HG02678 (cell line): Measurements from ENCODE around the gene AMZ1.
A peak's percentile ranks its signal among the peaks of the same experiment; 100 is the strongest.
"Not testable (repeated sequence)": the region's sequence is repeated elsewhere in the genome, so short reads cannot be mapped to it uniquely, and the experiment has no call there.

ENCODE experiments used
- ATAC-seq: cut with Tn5 transposase; IDR thresholded peaks from one replicate; pipeline ENCODE4 v1.9.1; 2021; ENCODE audit warnings: mild to moderate bottlenecking, moderate library complexity; ENCODE audit not compliant: unreplicated experiment

The AMZ1 gene

DNA sequence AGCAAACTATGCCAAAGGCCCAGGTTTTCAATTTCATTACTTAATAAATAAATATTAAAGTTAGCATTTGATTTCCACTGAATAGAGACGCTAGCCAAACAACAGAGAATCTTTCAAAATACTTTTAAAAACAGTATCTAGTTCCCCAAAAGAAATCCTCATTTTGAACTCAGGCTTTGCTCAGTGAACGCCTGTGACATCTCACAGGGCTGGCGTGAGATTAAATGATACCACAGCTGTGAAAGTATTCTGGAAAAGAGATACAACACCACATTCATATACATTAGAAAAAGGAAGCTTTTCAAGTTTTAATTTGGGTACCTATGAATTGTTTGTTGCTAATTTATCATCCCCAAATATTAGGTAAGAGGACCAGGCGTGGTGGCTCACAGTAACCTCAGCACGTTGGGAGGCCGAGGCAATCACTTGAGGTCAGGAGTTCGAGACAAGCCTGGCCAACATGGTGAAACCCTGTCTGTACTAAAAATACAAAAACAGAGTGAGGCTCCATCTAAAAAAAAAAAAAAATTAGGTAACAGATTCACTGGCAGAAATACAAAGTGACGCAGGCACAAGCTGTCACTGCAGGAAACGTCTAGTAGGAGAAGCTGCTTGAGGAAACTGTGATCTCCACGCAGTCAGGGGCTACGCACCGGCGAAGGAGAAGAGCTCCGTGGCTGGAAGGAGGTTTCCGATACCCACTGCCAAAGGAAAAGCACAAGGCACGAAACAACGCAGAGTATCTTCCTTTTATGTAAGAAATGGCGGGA, 50.0 kb downstream of the AMZ1 start:
- ATAC-seq: no peak

DNA sequence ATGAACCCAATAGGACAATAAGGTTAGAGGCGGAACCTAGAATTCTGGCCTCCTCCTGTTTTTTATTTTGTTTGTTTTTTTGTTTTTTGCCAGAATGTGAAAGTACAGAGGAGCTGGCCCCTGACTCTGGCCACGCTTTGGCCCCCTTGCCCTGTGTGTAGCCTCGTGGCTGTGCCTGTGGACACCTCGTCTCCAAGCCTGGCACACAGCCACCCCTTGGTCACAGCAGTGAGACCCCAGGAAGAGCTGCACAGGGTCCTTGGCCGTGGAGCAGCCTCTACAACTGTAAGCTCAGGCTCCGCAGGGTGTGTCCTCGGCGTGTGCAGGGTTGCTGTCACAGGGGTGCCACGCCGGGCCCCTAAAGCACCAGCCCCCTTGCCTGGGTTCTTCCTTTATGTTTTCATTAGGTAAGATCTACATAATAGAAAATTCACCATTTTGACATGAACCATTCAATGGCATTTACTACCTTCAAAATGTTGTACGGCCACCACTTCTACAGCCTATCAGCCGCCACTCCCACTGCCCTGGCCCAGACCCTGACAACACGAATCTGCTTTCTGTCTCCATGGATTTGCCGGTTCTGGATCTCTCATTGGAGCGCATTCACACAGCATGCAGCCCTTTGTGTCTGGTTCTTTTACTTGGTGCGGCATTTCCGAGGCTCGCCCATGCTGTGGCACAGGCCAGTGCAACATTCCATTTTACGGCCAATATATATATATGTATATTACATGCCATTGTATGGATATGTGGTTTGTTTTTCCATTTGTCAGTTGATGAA, 51.0 kb downstream of the AMZ1 start:
- no peak for ATAC-seq

DNA sequence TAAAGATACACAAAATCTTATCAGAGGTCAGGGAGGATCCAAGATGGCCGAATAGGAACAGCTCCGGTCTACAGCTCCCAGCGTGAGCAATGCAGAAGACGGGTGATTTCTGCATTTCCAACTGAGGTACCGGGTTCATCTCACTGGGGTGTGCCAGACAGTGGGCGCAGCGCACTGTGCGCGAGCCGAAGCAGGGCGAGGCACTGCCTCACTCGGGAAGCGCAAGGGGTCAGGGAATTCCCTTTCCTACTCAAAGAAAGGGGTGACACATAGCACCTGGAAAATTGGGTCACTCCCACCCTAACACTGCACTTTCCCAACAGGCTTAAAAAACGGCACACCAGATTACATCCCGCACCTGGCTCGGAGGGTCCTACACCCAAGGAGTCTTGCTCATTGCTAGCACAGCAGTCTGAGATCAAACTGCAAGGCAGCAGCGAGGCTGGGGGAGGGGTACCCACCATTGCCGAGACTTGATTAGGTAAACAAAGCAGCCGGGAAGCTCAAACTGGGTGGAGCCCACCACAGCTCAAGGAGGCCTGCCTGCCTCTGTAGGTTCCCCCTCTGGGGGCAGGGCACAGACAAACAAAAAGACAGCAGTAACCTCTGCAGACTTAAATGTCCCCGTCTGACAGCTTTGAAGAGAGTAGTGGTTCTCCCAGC, 55.7 kb downstream of the AMZ1 start:
- not testable (repeated sequence) for ATAC-seq

DNA sequence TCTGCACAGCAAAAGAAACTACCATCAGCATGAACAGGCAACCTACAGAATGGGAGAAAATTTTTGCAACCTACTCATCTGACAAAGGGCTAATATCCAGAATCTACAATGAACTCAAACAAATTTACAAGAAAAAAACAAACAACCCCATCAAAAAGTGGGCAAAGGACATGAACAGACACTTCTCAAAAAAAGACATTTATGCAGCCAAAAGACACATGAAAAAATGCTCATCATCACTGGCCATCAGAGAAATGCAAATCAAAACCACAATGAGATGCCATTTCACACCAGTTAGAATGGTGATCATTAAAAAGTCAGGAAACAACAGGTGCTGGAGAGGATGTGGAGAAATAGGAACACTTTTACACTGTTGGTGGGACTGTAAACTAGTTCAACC, 60.7 kb downstream of the AMZ1 start:
- ATAC-seq: not testable (repeated sequence)

DNA sequence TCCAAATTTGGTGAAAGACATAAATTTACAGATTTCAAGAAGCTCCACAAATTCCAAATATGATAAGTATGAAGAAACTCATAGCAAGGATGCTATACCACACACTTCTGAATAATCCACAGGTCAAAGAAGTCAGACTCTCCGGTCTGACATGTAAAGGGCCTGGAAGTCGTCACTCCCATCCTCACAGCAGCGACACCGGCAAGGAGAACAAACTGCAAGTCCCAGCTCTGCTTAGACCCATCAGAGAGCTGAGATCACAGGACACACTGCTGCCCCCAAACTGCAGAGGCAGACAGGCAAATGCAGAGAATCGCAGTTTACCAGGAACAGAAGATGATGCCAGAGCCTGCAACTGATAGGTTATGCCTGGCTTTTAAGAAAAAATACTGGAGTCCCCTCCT, 62.0 kb downstream of the AMZ1 start:
- no peak for ATAC-seq

DNA sequence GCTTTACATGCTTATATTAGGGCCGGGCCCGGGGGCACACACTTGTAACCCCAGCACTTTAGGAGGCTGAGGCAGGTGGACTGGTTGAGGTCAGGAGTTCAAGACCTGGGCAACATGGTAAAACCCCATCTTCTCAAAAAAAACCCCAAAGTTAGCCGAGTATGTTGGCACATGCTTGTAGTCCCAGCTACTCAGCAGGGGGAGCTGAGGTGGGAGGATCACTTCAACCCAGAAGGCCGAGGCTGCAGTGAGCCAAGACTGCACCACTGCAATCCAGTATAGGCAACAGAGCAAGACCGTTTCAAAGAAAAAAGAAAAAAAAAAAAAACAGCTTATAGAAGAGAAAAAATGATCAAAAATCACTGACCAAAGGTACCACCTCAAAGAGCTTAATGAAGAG, 63.1 kb downstream of the AMZ1 start:
- ATAC-seq: no peak

DNA sequence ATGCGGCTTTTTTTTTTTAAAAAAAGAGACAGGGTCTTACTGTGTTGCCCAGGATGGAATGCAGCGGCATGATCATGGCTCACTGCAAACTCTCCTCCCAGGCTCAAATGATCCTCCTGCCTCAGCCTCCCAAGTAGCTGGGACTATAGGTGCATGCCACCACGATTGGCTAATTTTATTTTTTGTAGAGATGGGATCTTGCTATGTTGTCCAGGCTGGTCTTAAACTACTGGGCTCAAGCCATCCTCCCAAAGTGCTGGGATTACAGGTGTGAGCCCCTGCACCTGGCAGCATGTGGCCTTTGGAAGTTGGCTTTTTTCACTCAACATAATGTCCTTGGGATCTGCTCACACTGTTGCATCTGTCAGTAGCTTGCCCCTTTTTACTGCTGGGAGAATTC, 65.1 kb downstream of the AMZ1 start:
- no peak for ATAC-seq

DNA sequence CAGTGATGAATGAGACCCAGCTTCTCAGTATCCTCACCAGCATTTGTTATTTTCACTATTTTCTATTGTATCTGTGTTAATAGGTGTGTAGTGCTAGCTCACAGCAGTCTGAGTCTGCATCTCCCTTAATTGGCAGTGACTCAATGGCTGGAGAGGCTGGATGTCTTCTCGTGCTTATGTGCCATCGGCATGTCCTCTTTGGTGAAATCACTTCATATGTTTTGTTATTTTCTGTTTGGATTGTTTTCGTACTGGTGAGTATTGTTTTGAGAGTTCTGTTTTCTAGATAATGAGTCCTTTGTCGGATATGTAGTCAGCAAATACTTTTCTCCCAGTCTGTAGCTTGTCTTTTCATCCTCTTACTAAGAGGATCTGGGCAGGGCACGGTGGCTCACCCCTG, 66.1 kb downstream of the AMZ1 start:
- ATAC-seq: no peak

DNA sequence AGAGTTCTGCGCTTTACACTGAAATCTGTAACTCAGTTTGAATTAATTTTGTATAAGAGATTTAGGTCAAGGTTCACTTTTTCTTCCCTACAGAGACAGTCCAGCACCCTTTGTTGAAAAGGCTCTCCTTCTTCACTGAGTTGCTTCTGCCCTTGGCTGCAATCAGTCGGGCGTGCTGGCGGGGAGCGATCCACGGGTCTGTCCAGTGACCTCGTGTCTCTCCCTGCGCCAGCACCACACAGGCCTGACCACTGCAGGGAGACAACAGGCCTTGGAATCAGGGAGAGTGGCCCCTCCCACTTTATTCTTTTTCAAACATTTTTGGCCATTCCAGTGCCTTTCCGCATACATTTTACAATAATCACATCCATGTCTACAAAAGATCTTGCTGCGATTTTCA, 66.9 kb downstream of the AMZ1 start:
- ATAC-seq: no peak

DNA sequence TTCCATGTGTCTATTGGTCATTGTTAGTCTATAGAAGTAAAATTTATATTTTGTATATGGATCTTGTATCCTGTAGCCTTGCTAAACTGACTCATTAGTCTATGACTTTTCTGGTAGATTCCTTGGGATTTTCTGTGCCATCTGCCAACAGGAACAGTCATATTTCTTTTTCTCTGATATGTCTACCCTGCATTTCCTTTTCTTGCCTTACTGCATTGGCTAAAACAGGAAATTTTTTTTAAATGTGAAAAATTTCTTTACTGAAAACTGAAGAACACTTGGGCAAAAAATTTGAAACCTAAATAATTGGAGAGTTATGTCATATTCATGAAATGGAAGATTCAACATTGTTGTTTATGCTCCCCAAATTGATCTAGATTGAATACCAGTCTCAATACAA, 67.5 kb downstream of the AMZ1 start:
- no peak for ATAC-seq

DNA sequence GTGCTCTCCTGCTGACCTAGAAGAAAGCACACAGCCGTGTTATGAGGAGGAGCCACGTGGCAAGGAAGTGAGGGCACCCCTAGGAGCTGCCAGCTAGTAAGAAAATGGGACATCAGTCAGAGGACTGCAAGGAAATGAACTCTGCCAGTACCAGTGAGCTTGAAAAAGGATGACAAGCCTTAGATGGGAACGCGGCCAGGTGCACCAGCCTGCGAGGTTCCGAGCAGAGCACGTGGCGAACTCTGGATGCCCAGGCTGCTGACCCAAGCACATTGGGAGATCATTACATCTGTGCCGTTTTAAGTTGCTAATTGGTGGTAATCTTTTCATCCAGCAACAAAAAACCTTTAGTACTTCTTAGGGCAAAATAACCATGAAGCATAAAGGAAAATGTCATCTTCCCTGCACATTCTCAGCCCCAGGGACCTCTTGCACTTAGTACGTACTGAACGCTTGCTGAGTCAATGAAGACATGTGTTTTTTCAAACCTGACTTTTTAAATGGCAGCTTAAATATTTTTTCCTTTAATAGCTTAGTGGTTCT, 69.4 kb downstream of the AMZ1 start:
- ATAC-seq: peak; percentile 11

DNA sequence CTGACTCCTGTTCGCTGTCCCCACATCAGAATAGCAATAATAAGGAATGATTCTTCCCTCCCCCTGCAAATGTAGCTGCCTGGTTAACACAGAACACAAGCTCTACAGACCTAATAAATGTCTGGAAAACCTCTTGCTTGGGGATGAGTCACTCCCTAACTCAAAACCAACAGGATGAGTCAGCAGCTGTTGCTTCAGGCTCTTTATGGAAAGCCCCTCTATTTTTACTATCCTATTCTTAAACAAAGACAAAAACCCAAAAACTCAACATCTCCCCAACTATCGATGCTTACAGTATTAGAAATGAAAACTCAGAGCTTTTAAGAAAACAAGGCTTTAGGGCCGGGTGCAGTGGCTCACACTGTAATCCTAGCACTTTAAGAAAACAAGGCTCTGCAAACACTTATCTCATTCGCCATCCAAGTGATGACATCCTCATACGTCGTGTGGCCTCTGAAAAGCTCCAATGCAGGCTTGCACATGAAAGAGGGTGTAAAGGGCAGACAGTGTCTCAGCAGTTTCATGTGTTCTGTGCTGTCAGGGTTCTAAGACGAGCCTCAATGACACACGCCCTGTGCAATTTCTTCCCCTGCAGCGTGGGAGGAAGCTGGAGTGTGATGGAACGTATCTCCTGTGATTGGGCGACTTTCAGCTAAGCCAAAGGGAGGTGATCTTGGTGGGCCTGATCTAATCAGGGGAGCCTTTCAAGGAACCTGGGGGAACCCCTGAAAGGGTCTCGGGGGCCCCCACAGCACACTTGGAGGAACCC, 70.1 kb downstream of the AMZ1 start:
- ATAC-seq: peak; percentile 73

DNA sequence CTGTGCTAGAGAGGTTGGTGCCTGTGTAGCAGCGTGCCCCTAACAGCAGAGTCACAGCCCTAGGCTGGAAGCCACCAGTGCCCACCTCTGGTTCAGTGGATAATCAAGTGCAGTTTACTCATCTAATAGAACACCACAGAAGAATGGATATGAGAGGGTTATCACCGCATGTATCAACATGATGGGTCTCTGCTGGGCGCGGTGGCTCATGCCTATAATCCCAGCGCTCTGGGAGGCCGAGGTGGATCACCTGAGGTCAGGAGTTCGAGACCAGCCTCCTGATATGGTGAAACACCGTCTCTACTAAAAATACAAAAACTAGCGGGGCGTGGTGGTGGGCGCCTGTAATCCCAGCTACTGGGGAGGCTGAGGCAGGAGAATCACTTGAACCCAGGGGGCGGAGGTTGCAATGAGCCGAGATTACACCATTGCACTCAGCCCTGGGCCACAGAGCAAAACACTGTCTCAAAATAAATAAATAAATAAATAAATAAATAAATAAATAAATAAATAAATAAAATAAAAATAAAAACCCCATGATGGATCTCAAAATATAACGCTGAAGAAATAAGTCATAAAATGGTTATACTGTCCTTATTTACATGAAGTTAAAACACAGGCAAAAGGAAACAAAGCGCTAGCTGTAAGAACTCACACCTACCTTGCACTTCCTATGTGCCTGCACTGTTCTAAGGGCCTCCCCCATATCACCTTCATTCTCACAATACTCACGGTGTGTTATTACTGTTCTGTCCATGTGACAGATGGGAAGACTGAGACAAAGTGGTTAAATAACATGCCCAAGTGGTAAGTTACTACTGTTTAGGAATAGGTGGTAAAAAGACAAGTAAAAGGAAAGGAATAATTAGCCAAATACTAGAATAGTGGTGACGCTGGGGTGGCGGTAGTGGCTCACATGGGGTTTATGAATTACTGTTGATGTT, 70.9 kb downstream of the AMZ1 start:
- no peak for ATAC-seq

DNA sequence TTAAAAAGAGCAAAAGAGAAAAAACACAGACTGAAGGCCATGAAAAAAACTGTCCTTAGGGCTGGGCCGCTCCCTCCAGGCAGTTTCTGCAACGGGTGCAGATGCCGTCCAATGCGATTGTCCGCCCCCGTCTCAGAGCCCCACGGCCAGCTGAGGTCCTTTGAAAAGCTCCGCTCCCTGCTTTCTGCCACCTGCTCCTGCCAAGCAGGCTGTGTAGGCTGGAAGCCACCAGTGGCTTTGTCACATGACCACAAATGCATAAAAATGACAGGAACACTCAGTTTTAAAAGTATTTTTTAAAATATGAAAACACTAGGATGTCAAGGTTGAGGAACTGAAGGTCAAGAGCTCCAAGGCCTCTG, 71.7 kb downstream of the AMZ1 start:
- no peak for ATAC-seq

DNA sequence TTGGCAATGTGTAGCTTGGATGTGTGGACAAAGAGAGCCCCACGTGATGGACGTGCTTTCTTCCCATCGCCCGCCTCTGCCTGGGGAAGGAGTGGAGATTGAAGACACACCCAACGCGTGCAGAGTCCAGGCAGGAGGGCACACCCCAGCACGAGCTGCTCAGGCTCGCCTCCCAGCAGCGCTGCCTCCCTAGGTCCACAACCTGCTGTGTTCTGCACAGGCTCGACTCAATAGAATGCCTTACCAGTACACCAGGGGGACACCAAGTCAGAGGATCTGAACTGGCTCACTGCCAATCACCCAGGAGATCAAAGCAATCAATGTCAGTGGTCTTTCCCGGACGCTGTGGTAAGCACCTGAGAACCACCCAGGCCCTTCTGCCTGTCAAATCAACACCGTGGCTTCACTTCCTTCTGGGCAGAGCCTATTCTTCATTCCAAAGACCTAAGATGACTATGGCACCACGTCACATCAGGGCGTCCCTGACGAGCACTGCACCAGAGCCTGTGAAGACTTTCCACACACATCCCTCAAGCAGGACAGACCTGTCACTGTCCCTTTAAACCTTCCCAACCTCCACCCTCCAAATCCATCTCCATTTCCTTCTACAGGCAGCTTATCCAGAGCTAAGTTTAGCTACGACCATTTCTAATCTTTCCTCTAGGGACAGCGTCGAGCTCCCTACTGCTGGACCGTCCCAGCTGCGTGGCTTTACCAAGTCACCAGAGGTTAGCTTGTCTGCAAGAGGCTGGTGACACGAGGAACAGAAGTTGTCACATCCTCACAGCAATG, 72.3 kb downstream of the AMZ1 start:
- no peak for ATAC-seq

DNA sequence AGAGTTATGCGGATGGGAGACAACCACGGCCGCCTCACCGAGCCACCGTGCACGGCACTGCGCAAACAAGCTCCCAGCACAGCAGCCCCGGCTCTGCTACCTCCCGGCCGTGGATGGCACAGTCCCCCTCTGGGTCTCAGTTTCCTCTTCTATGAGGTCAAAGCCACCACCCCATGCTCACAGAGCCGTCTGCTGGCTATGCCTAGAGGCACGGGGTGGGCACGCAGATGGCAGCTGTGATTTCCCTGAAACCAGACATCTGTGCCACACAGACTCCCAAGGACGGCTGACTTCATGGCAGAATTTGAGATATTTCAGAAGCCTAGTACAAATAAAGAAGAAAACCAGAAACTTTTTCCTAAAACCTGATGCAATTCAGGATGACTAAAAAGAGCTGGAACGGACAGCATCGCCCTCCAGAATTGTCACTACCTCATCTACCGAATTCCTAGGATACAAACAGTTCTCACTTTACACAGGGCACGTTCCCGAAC, 73.2 kb downstream of the AMZ1 start:
- ATAC-seq: no peak

DNA sequence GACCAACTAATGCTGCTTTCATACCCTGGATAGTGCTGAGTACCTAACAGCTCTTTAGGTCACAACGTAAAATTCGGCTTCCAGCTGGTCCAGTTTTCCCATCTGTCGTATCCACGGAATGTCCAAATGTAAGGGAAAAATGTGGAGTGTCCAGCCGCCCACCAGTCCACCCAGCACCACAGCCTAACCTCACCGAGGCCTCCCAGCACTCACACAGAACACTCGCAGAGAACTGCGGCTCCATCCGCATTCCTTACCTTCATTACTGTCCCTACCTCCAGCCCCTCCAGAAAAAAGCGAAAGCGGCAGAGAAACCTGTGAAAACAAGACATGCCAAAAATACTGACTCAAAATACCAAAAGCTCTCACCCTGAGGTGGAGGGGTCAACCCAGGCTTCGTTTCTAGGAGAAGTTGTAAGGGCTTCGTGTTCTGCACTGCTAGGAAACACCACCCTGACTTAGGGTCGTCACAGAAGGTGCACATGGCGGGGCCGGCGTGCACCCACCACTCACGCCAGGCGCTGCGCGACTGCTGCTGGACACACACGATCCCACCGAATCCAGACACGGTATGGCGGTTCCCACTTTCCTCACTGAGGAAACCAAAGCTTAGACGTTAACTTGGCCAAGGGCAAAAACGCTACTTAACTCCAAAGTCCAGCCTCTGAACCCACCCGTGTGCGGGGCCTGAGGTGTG, 73.9 kb downstream of the AMZ1 start:
- no peak for ATAC-seq

DNA sequence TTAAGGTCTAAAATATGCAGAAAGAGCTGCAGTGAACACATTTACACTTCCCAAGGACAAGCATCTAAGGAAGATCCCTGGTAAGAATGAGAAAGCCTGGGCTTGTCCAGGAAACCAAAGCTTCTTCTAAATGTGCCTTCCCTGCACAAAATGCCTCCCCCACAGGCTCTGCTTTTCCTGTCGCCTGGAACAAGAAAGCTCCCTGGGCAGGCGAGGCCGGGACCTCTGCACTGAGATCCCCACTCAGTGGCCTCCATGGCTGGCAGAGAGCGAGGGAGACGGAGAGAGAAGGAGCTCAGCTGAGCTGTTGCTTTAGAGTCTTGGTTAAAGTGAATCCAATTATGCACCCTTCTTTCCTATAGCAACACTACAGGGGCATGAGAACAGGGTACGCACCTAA, 75.6 kb downstream of the AMZ1 start:
- no peak for ATAC-seq
